H1 (cell line): ENCODE results near the gene IQCN. TPM values are rescaled to one million over a fixed set of nuclear protein-coding genes. Genes with fewer than 3 reads are reported as not detected.

Experiments used
- CTCF ChIA-PET: fragments of 300-600 bp; sonication (Branson Sonifier 250); formaldehyde crosslinking; loops from one replicate; lab custom pipeline; 2021; ENCODE audit not compliant: partially characterized antibody; lab: Charles Lee
- POLR2A ChIA-PET: fragments of 300-600 bp; sonication (Branson Sonifier 250); formaldehyde crosslinking; loops from one replicate; lab custom pipeline; 2021; ENCODE audit warnings: inconsistent platforms; ENCODE audit not compliant: partially characterized antibody; lab: Charles Lee
- DNase-seq, 2 experiments: peaks; one replicate each; pipeline versions ENCODE4 v3.0.0 to v3.0.0-alpha.2; 2010 to 2022; ENCODE audit warnings: low spot score in 2 of 2, low read depth in 1 of 2, mixed read lengths in 1 of 2
- FAIRE-seq: peaks from 2 replicates; lab custom pipeline; 2011; peaks lifted over from hg19 to GRCh38; lab: Jason Lieb, UNC
- H2AFZ ChIP-seq: 2 replicates; pipeline ENCODE4 v1.8.1; 2012; ENCODE audit warnings: low read length, inconsistent platforms
- H2AK5ac ChIP-seq: 2 replicates; pipeline ENCODE4 v1.6.1; 2013; ENCODE audit warnings: low read depth, low read length
- H2BK120ac ChIP-seq: replicated peaks from 2 replicates; pipeline ENCODE3; 2013; ENCODE audit warnings: low read depth, low read length, inconsistent platforms
- H2BK12ac ChIP-seq: 2 replicates; pipeline ENCODE4 v1.6.1; 2013; ENCODE audit warnings: low read depth, low read length
- H2BK15ac ChIP-seq: 2 replicates; pipeline ENCODE4 v1.6.1; 2013; ENCODE audit warnings: low read length
- H2BK20ac ChIP-seq: 2 replicates; pipeline ENCODE4 v1.6.1; 2013; ENCODE audit warnings: low read length
- H2BK5ac ChIP-seq: 2 replicates; pipeline ENCODE4 v1.6.1; 2013; ENCODE audit warnings: low read depth, low read length
- H3K14ac ChIP-seq: 2 replicates; pipeline ENCODE4 v1.6.1; 2013; ENCODE audit warnings: inconsistent platforms; ENCODE audit not compliant: insufficient read length
- H3K18ac ChIP-seq: 2 replicates; pipeline ENCODE4 v1.6.1; 2013; ENCODE audit warnings: low read length; ENCODE audit errors: extremely low read depth
- H3K23ac ChIP-seq: 2 replicates; pipeline ENCODE4 v1.6.1; 2013; ENCODE audit warnings: inconsistent platforms; ENCODE audit not compliant: insufficient read length
- H3K23me2 ChIP-seq: 2 replicates; pipeline ENCODE4 v1.6.1; 2013; ENCODE audit warnings: low read depth, low read length
- H3K27ac ChIP-seq: 2 replicates; pipeline ENCODE4 v1.6.1; 2011; ENCODE audit warnings: low read depth, low read length, inconsistent platforms
- H3K27me3 ChIP-seq, 4 experiments: replicated peaks in 1 of 4; 1 replicate in 1 of 4; 2 replicates in 3 of 4; pipeline versions ENCODE4 v1.6.1 to v1.8.1; 2011 to 2013; ENCODE audit warnings: low read length in 3 of 4, mild to moderate bottlenecking in 3 of 4, inconsistent platforms in 2 of 4, mixed read lengths in 2 of 4, moderate library complexity in 1 of 4; ENCODE audit not compliant: control insufficient read depth in 3 of 4, insufficient read depth in 3 of 4; ENCODE audit errors: extremely low read depth in 1 of 4
- H3K36me3 ChIP-seq, 4 experiments: 2 replicates each; pipeline versions ENCODE4 v1.6.1 to v1.8.1; 2011 to 2013; ENCODE audit warnings: mild to moderate bottlenecking in 4 of 4, low read length in 3 of 4, moderate library complexity in 2 of 4, control low read depth in 1 of 4, inconsistent platforms in 1 of 4; ENCODE audit not compliant: insufficient read depth in 4 of 4, control insufficient read depth in 2 of 4
- H3K4ac ChIP-seq: replicated peaks from 2 replicates; pipeline ENCODE3; 2013; ENCODE audit warnings: low read length, low read depth, mixed read lengths, inconsistent platforms; ENCODE audit not compliant: insufficient read length
- H3K4me1 ChIP-seq, 4 experiments: replicated peaks in 1 of 4; 1 replicate in 1 of 4; 2 replicates in 3 of 4; pipeline versions ENCODE4 v1.6.1 to v1.8.1; 2011 to 2013; ENCODE audit warnings: low read length in 3 of 4, inconsistent platforms in 2 of 4, mixed read lengths in 1 of 4; ENCODE audit not compliant: insufficient read depth in 4 of 4, control insufficient read depth in 3 of 4
- H3K4me2 ChIP-seq, 2 experiments: 2 replicates each; pipeline versions ENCODE4 v1.6.1 to v1.8.1; 2011 to 2013; ENCODE audit warnings: low read depth in 2 of 2, low read length in 2 of 2, control low read depth in 1 of 2, inconsistent platforms in 1 of 2, mild to moderate bottlenecking in 1 of 2; ENCODE audit not compliant: insufficient read depth in 1 of 2
- H3K4me3 ChIP-seq, 4 experiments: fragments of 200-600, 300-600 bp in 1 of 4; sonication (generic), shearing (Covaris generic), sonication (Bioruptor Twin) in 1 of 4; 2 replicates each; pipeline versions ENCODE4 v1.5.1 to v1.8.1; 2011 to 2016; ENCODE audit warnings: low read length in 4 of 4, low read depth in 3 of 4, control low read depth in 2 of 4, inconsistent platforms in 2 of 4, mild to moderate bottlenecking in 2 of 4, mixed read lengths in 1 of 4, moderate library complexity in 1 of 4; ENCODE audit not compliant: insufficient read depth in 2 of 4; ENCODE audit errors: extremely low read depth in 1 of 4
- H3K56ac ChIP-seq: replicated peaks from 2 replicates; pipeline ENCODE3; 2013; ENCODE audit warnings: low read depth, mild to moderate bottlenecking, mixed read lengths, low read length, inconsistent platforms; ENCODE audit not compliant: insufficient read length
- H3K79me1 ChIP-seq: 2 replicates; pipeline ENCODE4 v1.6.1; 2013; ENCODE audit warnings: low read depth, low read length, control low read depth
- H3K79me2 ChIP-seq, 2 experiments: 2 replicates each; pipeline versions ENCODE4 v1.6.1 to v1.8.1; 2012 to 2013; ENCODE audit warnings: low read length in 2 of 2, mild to moderate bottlenecking in 2 of 2, inconsistent platforms in 1 of 2; ENCODE audit not compliant: insufficient read depth in 2 of 2, control insufficient read depth in 1 of 2
- H3K9ac ChIP-seq, 4 experiments: replicated peaks in 1 of 4; 1 replicate in 1 of 4; 2 replicates in 3 of 4; pipeline versions ENCODE4 v1.6.1 to v1.8.1; 2011 to 2013; ENCODE audit warnings: low read depth in 3 of 4, low read length in 3 of 4, control low read depth in 2 of 4, mild to moderate bottlenecking in 2 of 4, moderate library complexity in 2 of 4, inconsistent platforms in 1 of 4; ENCODE audit errors: extremely low read depth in 1 of 4
- H3K9me3 ChIP-seq, 2 experiments: 2 replicates each; pipeline versions ENCODE4 v1.6.1 to v1.8.1; 2012 to 2013; ENCODE audit warnings: mild to moderate bottlenecking in 2 of 2, moderate library complexity in 2 of 2, control low read depth in 1 of 2, inconsistent platforms in 1 of 2, low read depth in 1 of 2, low read length in 1 of 2, mixed read lengths in 1 of 2; ENCODE audit not compliant: insufficient read depth in 2 of 2
- H4K20me1 ChIP-seq, 2 experiments: replicated peaks in 1 of 2; 2 replicates each; pipeline versions ENCODE3 to v1.8.1; 2011 to 2013; ENCODE audit warnings: inconsistent platforms in 2 of 2, low read length in 2 of 2, mild to moderate bottlenecking in 1 of 2; ENCODE audit not compliant: insufficient read depth in 2 of 2, control insufficient read depth in 1 of 2
- H4K5ac ChIP-seq: 2 replicates; pipeline ENCODE4 v1.6.1; 2013; ENCODE audit warnings: low read length, low read depth, mixed read lengths, inconsistent platforms; ENCODE audit not compliant: insufficient read length
- H4K8ac ChIP-seq: 2 replicates; pipeline ENCODE4 v1.8.0; 2013; ENCODE audit warnings: mild to moderate bottlenecking, moderate library complexity, low read length, inconsistent platforms; ENCODE audit not compliant: insufficient read depth; ENCODE audit errors: extremely low read depth
- H4K91ac ChIP-seq: replicated peaks from 2 replicates; pipeline ENCODE3; 2013; ENCODE audit warnings: low read length, mixed read lengths, inconsistent platforms; ENCODE audit not compliant: insufficient read length
- CHD2 ChIP-seq: IDR thresholded peaks from 2 replicates; pipeline ENCODE4 v1.6.1; 2012; ENCODE audit warnings: low read length, improper control_type of control experiment
- RBBP5 ChIP-seq: IDR thresholded peaks from 2 replicates; pipeline ENCODE4 v1.7.1; 2012; ENCODE audit warnings: low read depth, mild to moderate bottlenecking, inconsistent platforms, low read length, moderate library complexity, borderline replicate concordance
- WGBS, 2 experiments: shearing (Covaris generic) in 1 of 2; methylation state at CpG; one replicate each; pipeline versions ENCODE4 v1.1.6 to v1.1.7; 2013 to 2015; ENCODE audit warnings: low lambda C conversion rate in 2 of 2, mixed read lengths in 2 of 2, inconsistent platforms in 1 of 2, low coverage in 1 of 2, missing lambda C conversion rate in 1 of 2; ENCODE audit not compliant: insufficient replicate concordance in 2 of 2, insufficient coverage in 1 of 2, insufficient read length in 1 of 2; ENCODE audit errors: extremely low coverage in 1 of 2, missing lambda C conversion rate in 1 of 2; 5-methylcytosine and 5-hydroxymethylcytosine counted together
- polyA plus RNA-seq, 7 experiments: library from polyadenylated mRNA; depleted of rRNA in 3 of 7; stranded (reverse) in 5 of 7; unstranded in 2 of 7; fragments of >200 nt in 5 of 7; fragments of 200-250 nt in 2 of 7; gene quantifications; 1 replicate in 5 of 7; 2 replicates in 1 of 7; 4 replicates in 1 of 7; pipeline versions ENCODE4 v1.2.1 to v1.2.3, GENCODE V29; 2011 to 2013; ENCODE audit warnings: missing spikeins in 2 of 7, mixed read lengths in 2 of 7
- total RNA-seq: library from RNA; stranded (reverse); fragmentation: NEBNext Ultra II Directional; extraction: Animal tissue kit (Norgen Biotek cat#: 25700); gene quantifications from 2 replicates; pipeline ENCODE4 v1.2.1, GENCODE V29; 2021

IQCN gene
- total and polyA plus RNA-seq, 2 of the 8 experiments (the other 6 are each of a cell fraction or from before 2014, with no cell fraction given) = 0.36 to 1.0 TPM

- FAIRE-seq = no peak
- H3K4ac ChIP-seq = no peak overlapping the region
- H2BK5ac ChIP-seq = peak overlapping the region; percentile 36
- H3K14ac ChIP-seq = no peak overlapping the region
- H3K27me3 ChIP-seq = no peaks in the 10 kb centered on the region
- peak overlapping the region in 3 of 4 experiments; percentile 14 to 49 (median 34); a peak in 5 of 8 replicates for H3K4me3 ChIP-seq
- H4K91ac ChIP-seq = peak overlapping the region; percentile 95
- H3K23ac ChIP-seq = no peak overlapping the region
- H3K9me3 ChIP-seq = no peaks in the 10 kb centered on the region
- peak overlapping the region; percentile 40; the same call in 1 of the 2 replicates for H4K8ac ChIP-seq
- H3K79me1 ChIP-seq = no peaks in the 10 kb centered on the region; the same call in 1 of the 2 replicates
- H3K36me3 ChIP-seq = peaks cover 7 to 34% (median 18%) of the 10 kb centered on the region in 4 experiments
- DNase-seq = no peak
- no peak overlapping the region for H2BK120ac ChIP-seq
- H3K27ac ChIP-seq = peak overlapping the region; percentile 9; the same call in 1 of the 2 replicates
- no peak overlapping the region for H2BK15ac ChIP-seq
- WGBS, 2 experiments = 14% methylated on average over 28 of the region's 29 CpGs; no CpG with 5 or more reads in 1 of the 2 experiments
- H3K56ac ChIP-seq = no peak overlapping the region
- H4K20me1 ChIP-seq = no peaks in the 10 kb centered on the region
- peak overlapping the region; percentile 86 for H3K18ac ChIP-seq
- H3K9ac ChIP-seq = peak overlapping the region in 2 of 4 experiments; percentile 12 to 16; a peak in 3 of 7 replicates
- TF ChIP-seq RBBP5 = peak; percentile 72; the same call in 1 of the 2 replicates
- no peak for TF ChIP-seq CHD2
- TF ChIP-seq, all 59 proteins: peak for 1
- Histone ChIP-seq H3K23me2 (peaks cover 5% of the 10 kb centered on the region; the same call in 1 of the 2 replicates), H2AFZ (no peak overlapping the region), H3K4me1 (peaks cover 0 to 25% (median 10%) of the 10 kb centered on the region in 4 experiments; a peak in 6 of 7 replicates), H3K4me2 (peak overlapping the region; percentile 33 to 63), H2BK12ac (peak overlapping the region; percentile 35; the same call in 1 of the 2 replicates), H2BK20ac (no peak overlapping the region), H2AK5ac (no peak overlapping the region), H3K79me2 (no peaks in the 10 kb centered on the region), H4K5ac (peak overlapping the region; percentile 89)
- ChIA-PET CTCF (interaction anchor here (0.6 to 5.3 kb wide), 9 partner anchors 12 to 113 kb away, joined by 3 to 48 read pairs (median 3); partner anchors contain the start of genes JUND and LSM4), POLR2A (interaction anchor here (0.7 to 10.4 kb wide), 19 partner anchors 8 to 114 kb away, joined by 3 to 141 read pairs (median 3); partner anchors contain the start of genes JUND, LSM4 and SSBP4)
Observed at GRCh38 chr19:18304458-18305310, 30.4 kb upstream of the IQCN start.
